ENCODE results near the gene NIBAN1.
"Not testable (repeated sequence)": the region's sequence is repeated elsewhere in the genome, so short reads cannot be mapped to it uniquely, and the experiment has no call there.

NIBAN1 gene

DNA sequence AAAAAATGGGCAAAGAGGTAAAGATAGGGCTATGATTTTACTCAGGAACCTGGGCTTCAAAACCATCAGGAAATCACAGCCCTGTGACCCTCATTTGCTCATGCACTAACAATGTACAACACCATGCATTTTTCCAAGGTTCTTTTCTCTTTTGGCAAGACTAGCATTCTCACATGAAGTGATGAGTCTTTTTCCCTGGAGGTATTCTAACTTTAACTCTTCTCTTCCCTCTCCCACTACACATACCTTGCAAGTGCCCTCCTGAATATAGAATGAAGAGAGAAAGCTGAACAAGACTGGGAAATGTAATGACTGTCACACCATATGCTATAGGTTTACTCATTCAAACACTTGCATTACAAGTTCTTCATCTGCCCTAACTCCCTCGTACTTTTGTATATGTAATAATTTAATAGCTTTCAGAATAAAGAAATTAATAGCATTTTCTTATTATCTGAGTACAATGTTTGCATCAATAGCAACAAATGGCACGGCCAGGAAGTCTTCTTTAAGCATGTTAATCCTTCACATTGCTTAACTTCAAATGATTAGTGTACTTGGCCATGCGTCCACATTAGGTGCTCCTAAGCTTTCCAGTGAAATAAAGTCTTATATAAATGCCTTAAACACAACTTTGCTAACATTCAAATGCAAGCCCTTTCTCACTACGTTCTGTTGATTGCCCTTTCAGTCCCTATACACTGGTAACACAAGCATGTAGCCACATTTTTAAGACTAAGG is 1.8 kb downstream of the NIBAN1 start:
- DNase-seq (ENCODE audit: low read depth) = no peak

GRCh38 chr1:184971522-184972265 is 2.6 kb downstream of the NIBAN1 start:
- DNase-seq (ENCODE audit: low read depth) = no peak

DNA sequence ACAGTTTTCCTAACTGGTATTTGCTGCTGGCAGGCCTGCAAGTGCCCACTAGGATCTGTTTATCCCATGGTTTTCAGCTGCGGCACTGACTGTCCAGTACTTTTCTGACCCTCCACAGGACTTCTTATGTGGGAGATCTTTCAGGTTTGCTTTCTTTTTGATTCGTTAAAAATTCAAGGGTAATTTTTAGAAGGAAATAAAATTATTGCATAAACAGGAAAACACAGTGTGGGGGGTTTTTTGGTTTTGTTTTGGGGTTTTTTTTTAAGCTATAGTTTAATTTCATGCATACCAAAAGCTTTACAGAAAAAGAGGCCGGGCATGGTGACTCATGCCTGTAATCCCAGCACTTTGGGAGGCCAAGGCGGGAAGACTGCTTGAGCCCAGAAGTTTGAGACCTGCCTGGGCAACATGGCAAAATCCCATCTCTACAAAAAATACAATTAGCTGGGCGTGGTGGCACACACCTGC is 3.6 kb downstream of the NIBAN1 start:
- no peak for DNase-seq (ENCODE audit: low read depth)

DNA sequence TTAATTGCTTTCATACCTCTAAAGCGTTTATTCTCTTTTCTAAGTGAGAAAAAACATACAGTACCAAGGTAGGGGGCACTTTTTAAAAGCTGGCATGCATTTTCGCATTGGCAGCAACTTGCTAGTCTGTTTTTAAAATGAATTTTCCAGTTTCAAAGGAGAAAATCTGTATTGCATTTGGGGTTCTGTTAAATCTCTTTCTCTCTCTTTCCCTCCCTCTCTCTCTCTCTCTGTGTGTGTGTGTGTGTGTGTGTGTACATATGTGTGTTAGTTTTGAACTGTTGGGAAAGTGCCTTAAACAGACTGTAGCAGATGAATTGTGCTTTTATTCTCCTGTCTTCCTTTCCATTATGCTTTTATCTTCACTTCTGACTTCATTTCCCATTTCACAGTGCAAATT is 7.3 kb downstream of the NIBAN1 start:
- DNase-seq (ENCODE audit: low read depth) = no peak

DNA sequence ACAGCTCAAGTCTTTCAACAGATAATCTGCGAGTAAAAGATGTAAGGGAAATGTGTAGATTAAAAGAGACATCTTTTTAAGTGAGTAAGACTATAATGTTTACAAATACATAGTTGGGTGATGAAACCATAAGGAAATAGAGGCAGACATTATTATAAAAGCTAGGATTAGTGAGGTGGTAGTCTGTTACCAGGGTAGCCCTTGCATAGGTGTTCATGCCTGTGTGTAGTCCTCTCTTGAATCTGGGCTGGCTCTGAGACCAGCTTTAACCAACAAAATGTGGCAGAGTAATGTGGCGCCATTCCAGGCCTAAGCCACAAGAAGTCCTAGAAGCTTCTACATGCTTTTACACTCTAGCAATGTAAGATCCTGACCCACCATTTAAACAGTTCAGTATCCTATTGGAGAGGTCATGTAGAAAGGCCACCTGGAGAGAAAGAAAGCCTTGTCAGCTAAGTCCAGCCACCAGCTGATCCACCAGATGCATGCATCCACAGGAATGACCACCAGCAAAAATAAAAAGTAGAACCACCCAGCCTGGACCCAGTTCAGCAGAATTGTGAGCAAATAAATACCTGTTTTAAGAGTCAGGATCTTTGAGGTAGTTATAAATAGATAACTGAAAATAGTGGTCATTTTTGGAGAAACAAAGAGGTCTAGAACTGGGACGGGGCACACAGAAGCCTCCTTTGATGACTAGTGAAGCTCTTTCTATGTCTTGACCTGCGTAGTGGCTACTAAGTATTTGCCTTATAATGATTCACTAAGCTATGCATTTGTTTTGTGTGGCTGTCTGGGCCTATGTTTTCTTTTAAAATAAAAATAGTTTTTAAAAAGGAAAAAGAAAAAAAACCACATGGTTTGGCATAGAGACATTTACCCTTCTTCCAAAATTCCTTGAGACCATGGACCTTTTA is 8.1 kb downstream of the NIBAN1 start:
- DNase-seq (ENCODE audit: low read depth) = no peak

DNA sequence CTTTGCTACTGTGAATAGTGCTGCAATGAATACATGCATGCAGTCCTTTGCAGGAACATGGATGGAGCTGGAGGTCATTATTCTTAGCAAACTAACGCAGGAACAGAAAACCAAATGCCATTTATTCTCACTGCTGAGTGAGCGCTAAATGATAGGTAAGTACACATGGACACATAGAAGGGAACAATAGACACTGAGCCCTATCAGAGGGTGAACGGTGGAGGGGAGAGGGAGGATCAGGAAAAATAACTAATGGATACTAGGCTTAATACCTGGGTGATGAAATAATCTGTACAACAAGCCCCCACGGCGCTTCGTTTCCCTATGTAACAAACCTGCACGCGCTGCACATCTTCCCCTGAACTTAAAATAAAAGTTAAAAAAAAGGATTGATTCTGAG is 8.9 kb downstream of the NIBAN1 start:
- DNase-seq (ENCODE audit: low read depth) = no peak

DNA sequence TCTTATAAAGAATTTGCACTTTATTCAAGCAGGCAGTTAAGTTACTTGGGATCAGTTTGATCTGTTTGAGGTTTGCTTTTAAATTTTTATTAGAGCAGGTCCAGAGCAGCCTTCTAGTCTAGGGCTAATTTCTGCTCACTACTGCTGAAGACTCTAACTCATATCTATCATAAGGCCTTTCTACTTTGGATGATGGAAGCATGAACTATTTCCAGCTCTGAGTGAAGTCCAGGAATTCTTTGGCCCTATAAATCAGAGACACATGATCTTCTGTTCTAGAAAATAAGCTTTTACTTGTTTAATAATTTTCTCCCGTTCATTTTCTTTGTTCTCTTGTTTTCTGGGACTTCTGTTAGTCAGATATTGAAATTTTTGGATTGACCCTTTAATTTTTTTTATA is 14.7 kb downstream of the NIBAN1 start:
- no peak for DNase-seq (ENCODE audit: low read depth)

DNA sequence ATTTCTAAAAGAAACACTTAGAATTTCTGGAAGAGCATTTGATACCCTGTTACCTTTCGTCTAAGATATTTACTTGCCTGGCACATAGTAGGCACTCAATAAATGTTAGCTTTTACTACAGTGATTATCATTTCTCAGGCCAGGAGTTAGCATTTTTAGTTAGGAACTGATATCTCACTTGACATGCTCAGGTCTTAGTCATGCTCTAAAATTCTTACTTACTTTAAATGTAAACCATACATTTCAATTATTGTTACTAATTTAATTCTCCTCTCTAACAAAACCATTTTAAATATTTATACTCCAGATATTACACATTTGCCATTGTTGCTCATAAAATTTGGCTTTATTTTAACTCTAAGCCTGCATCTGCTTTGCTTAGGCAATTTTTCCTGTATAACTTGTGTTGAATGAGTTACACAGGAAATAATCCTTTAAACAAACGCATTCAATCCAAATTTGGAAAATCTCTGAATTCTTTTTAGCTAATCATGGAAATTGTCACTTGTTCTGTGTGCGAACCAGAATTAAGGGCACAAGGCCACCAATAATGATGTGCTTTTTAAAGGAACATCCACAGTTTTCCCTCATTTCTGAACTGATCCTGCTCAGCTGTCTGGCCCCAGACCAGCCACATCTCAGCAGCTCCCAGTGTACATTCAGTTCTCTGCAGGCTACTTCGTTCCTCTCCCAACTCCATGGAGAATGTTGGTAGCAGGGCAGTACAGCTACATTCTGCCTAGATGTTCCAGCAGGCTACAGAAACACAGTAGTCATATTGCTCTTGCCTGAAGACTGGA is 15.6 kb downstream of the NIBAN1 start:
- DNase-seq (ENCODE audit: low read depth) = no peak

- DNase-seq (ENCODE audit: low read depth) = not testable (repeated sequence)
These were observed 16.4 kb downstream of the NIBAN1 start for GRCh38 chr1:184957901-184958300.

DNA sequence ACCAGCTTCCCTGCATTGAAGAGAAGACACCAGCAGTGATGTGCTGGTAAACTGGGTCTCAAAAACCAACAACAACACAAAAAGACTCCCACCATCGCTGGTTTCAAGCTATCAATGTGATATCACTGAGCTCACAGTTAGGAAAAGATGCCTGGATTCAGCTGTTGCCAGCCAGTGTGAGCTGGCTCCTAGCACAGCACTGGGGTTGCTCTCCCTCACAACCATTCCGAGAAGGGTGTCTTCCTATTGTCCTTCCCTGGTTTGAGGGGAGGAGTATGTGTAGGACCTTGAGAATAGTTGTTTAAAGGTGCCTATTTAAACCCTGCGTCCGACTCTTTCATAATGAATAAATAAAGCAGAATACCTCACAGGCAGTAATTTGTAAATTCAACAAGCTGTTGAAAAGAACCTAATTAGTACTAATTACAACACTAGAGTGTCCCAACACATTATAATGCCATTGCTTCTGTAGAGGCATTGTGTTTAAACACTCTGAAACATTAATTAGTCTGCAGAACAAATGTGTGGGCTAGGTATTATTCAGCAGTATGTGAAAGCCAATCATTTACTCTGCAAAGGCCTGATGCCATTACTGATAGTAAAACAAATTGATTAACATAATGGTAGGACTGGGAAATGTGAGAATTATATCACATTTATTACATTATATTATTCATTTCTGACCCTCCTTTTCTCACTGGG is 17.2 kb downstream of the NIBAN1 start:
- DNase-seq (ENCODE audit: low read depth) = no peak

GRCh38 chr1:184954232-184954995 is 19.9 kb downstream of the NIBAN1 start:
- DNase-seq (ENCODE audit: low read depth) = no peak

- no peak for DNase-seq (ENCODE audit: low read depth)
These were observed 20.6 kb downstream of the NIBAN1 start for GRCh38 chr1:184953600-184954219.

GRCh38 chr1:184952428-184952827 is 21.9 kb downstream of the NIBAN1 start:
- DNase-seq (ENCODE audit: low read depth) = no peak

- DNase-seq (ENCODE audit: low read depth) = no peak
These were observed 22.5 kb downstream of the NIBAN1 start for GRCh38 chr1:184951788-184952187.

- DNase-seq (ENCODE audit: low read depth) = no peak
These were observed 23.4 kb downstream of the NIBAN1 start for GRCh38 chr1:184950906-184951305.

DNA sequence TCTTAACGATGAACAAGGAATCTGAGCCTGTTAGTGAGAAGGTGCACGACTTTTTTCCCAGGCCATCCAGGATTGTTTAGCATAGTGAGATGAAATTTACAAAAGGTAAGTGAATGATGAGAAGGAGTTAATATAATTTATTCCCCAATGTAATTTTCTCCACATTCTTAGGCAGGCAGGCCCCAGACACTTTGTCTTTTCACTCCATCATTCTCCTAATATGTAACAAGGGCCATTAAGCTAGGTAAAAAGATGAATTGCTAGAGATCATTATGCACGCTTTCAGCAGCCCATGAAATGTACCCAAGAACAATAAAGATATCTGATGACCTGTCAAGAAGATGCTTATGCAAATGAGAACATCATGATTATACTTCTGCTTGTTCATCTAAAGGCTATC is 24.1 kb downstream of the NIBAN1 start:
- DNase-seq (ENCODE audit: low read depth) = no peak

- DNase-seq (ENCODE audit: low read depth) = no peak
These were observed 26.6 kb downstream of the NIBAN1 start for GRCh38 chr1:184947497-184948256.

DNA sequence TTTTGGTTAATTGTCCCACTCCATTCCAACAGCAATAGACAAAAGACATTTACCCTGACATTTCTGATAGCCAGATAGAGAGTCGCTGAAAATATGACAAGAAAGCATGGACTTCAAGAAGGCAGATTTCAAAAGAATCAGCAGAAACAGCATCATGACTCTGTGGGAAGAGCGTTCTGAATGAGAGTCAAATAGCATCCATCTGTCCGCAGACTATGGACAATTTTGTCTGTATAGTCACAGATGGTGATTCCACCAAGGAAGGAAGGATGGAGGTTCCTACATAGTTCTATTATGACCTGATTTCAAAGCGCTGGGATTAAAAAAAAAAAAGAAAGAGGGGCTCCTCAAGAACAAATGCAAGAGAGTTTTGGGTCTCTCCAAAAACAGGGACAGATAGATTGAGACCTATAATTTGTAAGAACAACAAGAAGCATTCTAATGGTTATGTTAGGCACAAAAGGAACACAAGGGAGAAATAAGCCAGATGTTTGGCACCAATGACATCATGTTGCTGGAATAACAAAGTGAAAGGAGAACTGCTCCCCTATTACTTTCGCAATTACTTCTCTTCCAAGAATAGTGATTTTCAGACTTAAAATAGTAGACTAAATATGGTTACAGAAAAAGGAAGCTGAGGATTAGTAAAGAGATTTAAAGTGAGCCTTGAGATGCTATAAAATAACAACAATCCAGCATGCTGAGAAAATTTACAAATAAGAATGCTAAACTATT is 28.5 kb downstream of the NIBAN1 start:
- DNase-seq (ENCODE audit: low read depth) = no peak

Data from stimulated activated CD8-positive, alpha-beta memory T cell treated with anti-CD3 and anti-CD28 coated beads, Interleukin-4, amount 100 ng/mL, for 24 hours (primary cell).